GM12878 (cell line): ENCODE results near the gene IGF2R. TPM values are rescaled to one million over a fixed set of nuclear protein-coding genes. Genes with fewer than 3 reads are reported as not detected.

ENCODE experiments used
- ATAC-seq: fragments of 200-7000 bp; cut with Tn5 transposase; 3 replicates; pipeline ENCODE4 v1.9.1; 2020; ENCODE audit warnings: mild to moderate bottlenecking, moderate library complexity
- BruUV-seq: library from RNA; stranded (reverse); fragments of 400-500 nt; replicated peaks from 2 replicates; lab custom pipeline; 2021; lab: Mats Ljungman, UMichigan
- CTCF ChIA-PET: fragments of 300-600 bp; sonication (Branson Sonifier 250); formaldehyde crosslinking; extraction: SDS; loops from one replicate; lab custom pipeline; 2021; ENCODE audit warnings: inconsistent platforms; lab: Yijun Ruan, JAX
- POLR2A ChIA-PET: fragments of 350-600 bp; formaldehyde crosslinking; extraction: SDS; loops from one replicate; lab custom pipeline; 2021; ENCODE audit warnings: inconsistent platforms; lab: Charles Lee
- RAD21 ChIA-PET: fragments of 300-600 bp; sonication (Branson Sonifier 250); formaldehyde crosslinking; loops from one replicate; lab custom pipeline; 2023; ENCODE audit warnings: antibody characterized with exemption; ENCODE audit not compliant: unreplicated experiment; lab: Charles Lee
- SMC1A ChIA-PET: fragments of 300-600 bp; sonication (Branson Sonifier 250); formaldehyde crosslinking; loops from one replicate; lab custom pipeline; 2023; ENCODE audit not compliant: unreplicated experiment, uncharacterized antibody; lab: Charles Lee
- DNase-seq: peaks from one replicate; pipeline ENCODE4 v3.0.0-alpha.2; 2011; ENCODE audit warnings: low read depth, low spot score
- FAIRE-seq: peaks from 3 replicates; lab custom pipeline; 2011; peaks lifted over from hg19 to GRCh38; lab: Jason Lieb, UNC
- H2AFZ ChIP-seq: 2 replicates; pipeline ENCODE4 v1.6.0; 2011; ENCODE audit warnings: low read depth, low read length, control low read depth; ENCODE audit not compliant: control insufficient read depth
- H3K27ac ChIP-seq: 2 replicates; pipeline ENCODE4 v1.5.1; 2011; ENCODE audit warnings: control low read depth; ENCODE audit not compliant: control insufficient read depth, insufficient read depth
- H3K27me3 ChIP-seq, 2 experiments: replicated peaks in 1 of 2; 2 replicates each; pipeline versions ENCODE4 v1.6.0 to v1.6.1; 2011; ENCODE audit warnings: low read length in 1 of 2; ENCODE audit not compliant: control insufficient read depth in 2 of 2, insufficient read depth in 2 of 2
- H3K36me3 ChIP-seq, 2 experiments: 2 replicates each; pipeline ENCODE4 v1.5.1; 2011; ENCODE audit warnings: low read length in 1 of 2; ENCODE audit not compliant: control insufficient read depth in 2 of 2, insufficient read depth in 2 of 2
- H3K4me1 ChIP-seq: 2 replicates; pipeline ENCODE4 v1.6.1; 2011; ENCODE audit warnings: mild to moderate bottlenecking, low read length, moderate library complexity, mixed read lengths; ENCODE audit not compliant: control insufficient read depth, insufficient read depth
- H3K4me2 ChIP-seq: 2 replicates; pipeline ENCODE4 v1.6.0; 2011; ENCODE audit warnings: control low read depth; ENCODE audit not compliant: control insufficient read depth, insufficient read depth
- H3K4me3 ChIP-seq: fragments of 200-600 bp; sonication (generic); 2 replicates; pipeline ENCODE4 v1.5.1; 2016
- H3K79me2 ChIP-seq: 2 replicates; pipeline ENCODE4 v1.6.0; 2011; ENCODE audit warnings: low read length; ENCODE audit not compliant: control insufficient read depth, insufficient read depth
- H3K9ac ChIP-seq: 2 replicates; pipeline ENCODE4 v1.8.0; 2011; ENCODE audit warnings: low read length, control low read depth, mixed read lengths; ENCODE audit not compliant: control insufficient read depth, insufficient read depth
- H3K9me3 ChIP-seq: replicated peaks from 3 replicates; pipeline ENCODE4 v1.5.1; 2011; ENCODE audit warnings: mild to moderate bottlenecking, low read length; ENCODE audit not compliant: control insufficient read depth, insufficient read depth
- H4K20me1 ChIP-seq: 2 replicates; pipeline ENCODE4 v1.6.0; 2011; ENCODE audit not compliant: control insufficient read depth, insufficient read depth
- CREM ChIP-seq: IDR thresholded peaks from 2 replicates; pipeline ENCODE4 v1.6.1; 2014; ENCODE audit warnings: antibody characterized with exemption, low read depth
- E2F8 ChIP-seq: fragments of 450-650 bp; IDR thresholded peaks from 2 replicates; pipeline ENCODE4 v1.6.1; 2018; ENCODE audit warnings: mild to moderate bottlenecking, low read depth, moderate library complexity; ENCODE audit not compliant: partially characterized antibody
- NFYB ChIP-seq: IDR thresholded peaks from 2 replicates; pipeline ENCODE4 v1.6.1; 2011; ENCODE audit warnings: low read depth, mild to moderate bottlenecking, low read length, improper control_type of control experiment, moderate library complexity; ENCODE audit not compliant: insufficient read depth
- PKNOX1 ChIP-seq: fragments of 450-650 bp; IDR thresholded peaks from 2 replicates; pipeline ENCODE4 v1.6.1; 2016; ENCODE audit warnings: mild to moderate bottlenecking
- SP1 ChIP-seq: IDR thresholded peaks from one replicate; pipeline ENCODE4 v1.6.1; 2011; ENCODE audit warnings: low read depth, low read length
- SUPT20H ChIP-seq: IDR thresholded peaks from 2 replicates; pipeline ENCODE4 v1.6.1; 2011; ENCODE audit warnings: low read depth, mild to moderate bottlenecking, low read length, moderate library complexity, borderline replicate concordance; ENCODE audit not compliant: control insufficient read depth
- ZNF687 ChIP-seq: fragments of 450-650 bp; IDR thresholded peaks from 2 replicates; pipeline ENCODE4 v1.6.1; 2017; ENCODE audit warnings: mild to moderate bottlenecking, moderate library complexity
- WGBS: methylation state at CpG from one replicate; pipeline ENCODE4 v1.1.6; 2016; ENCODE audit warnings: low lambda C conversion rate; ENCODE audit not compliant: insufficient replicate concordance, insufficient coverage; ENCODE audit errors: missing lambda C conversion rate; 5-methylcytosine and 5-hydroxymethylcytosine counted together
- in situ Hi-C: fragments of 300-500 bp; cut with MboI; formaldehyde crosslinking; loops from 9 replicates; pipeline ENCODE4 v1.14.3; 2018; ENCODE audit warnings: mixed read lengths
- intact Hi-C: fragments of 100-400 bp; cut with micrococcal nuclease; formaldehyde crosslinking; loops from one replicate; pipeline ENCODE4 v1.14.2; 2022; ENCODE audit not compliant: unreplicated experiment
- polyA plus RNA-seq, 11 experiments: library from polyadenylated mRNA; depleted of rRNA in 4 of 11; unstranded in 6 of 11; stranded (reverse) in 5 of 11; fragments of >200 nt; fragmentation: Nextera tagmentation in 4 of 11; fragmentation: Illumina TruSeq in 1 of 11; extraction: Ambion mirVana in 4 of 11; extraction: Trizol in 1 of 11; gene quantifications; 1 replicate in 1 of 11; 2 replicates in 10 of 11; pipeline versions ENCODE4 v1.2.1 to v1.2.3, GENCODE V29; 2011 to 2016; ENCODE audit warnings: inconsistent platforms in 2 of 11, missing spikeins in 2 of 11, low read depth in 1 of 11
- total RNA-seq, 4 experiments: library from RNA; depleted of rRNA in 3 of 4; stranded (reverse); fragments of >200 nt in 3 of 4; fragmentation: Illumina TruSeq in 1 of 4; extraction: Trizol in 1 of 4; gene quantifications; 2 replicates each; pipeline versions ENCODE4 v1.2.1 to v1.2.3, GENCODE V29; 2013 to 2021

IGF2R gene
- total and polyA plus RNA-seq, 10 of the 15 experiments (the other 5 are each of a cell fraction or from before 2014, with no cell fraction given): 1.00 to 40.1 (median 16.8) TPM

GRCh38 chr6:159977904-159978268, 9.0 kb downstream of the IGF2R start:
- H3K4me1 ChIP-seq: peaks cover 41% of the 10 kb centered on the region

More at GRCh38 chr6:159977904-159978268, 9.0 kb downstream of the IGF2R start:
- FAIRE-seq (no peak), DNase-seq (no peak), ATAC-seq (no peak)
- H3K4me2 ChIP-seq: peak overlapping the region; percentile 84
- H2AFZ ChIP-seq: no peak overlapping the region
- intact Hi-C loops (loop anchor here (10.0 kb wide), 1 partner anchor 933 kb away; the partner anchor contains the start of gene TAGAP), in situ Hi-C loops (no loop called here)
- SMC1A ChIA-PET: interaction anchor here (1.2 to 15.0 kb wide), 7 partner anchors 6 to 114 kb away, joined by 3 to 95 read pairs (median 8); no protein-coding TSS in a partner anchor
- H3K9me3 ChIP-seq: no peaks in the 10 kb centered on the region
- no peaks in the 10 kb centered on the region for H3K27me3 ChIP-seq
- RAD21 ChIA-PET: interaction anchor here (1.3 to 8.9 kb wide), 4 partner anchors 9 to 114 kb away, joined by 5 to 89 read pairs (median 19); no protein-coding TSS in a partner anchor
- H4K20me1 ChIP-seq: no peaks in the 10 kb centered on the region
- H3K79me2 ChIP-seq: peaks cover 97% of the 10 kb centered on the region
- POLR2A ChIA-PET: interaction anchor here (1.1 to 7.9 kb wide), 6 partner anchors 7 to 248 kb away, joined by 3 to 92 read pairs (median 12); partner anchors contain the start of genes IGF2R, MRPL18 and TCP1
- WGBS: 75% methylated on average over 8 of the region's 8 CpGs
- CTCF ChIA-PET: interaction anchor here (2.4 kb wide), 1 partner anchor 13 kb away, joined by 7 read pairs; no protein-coding TSS in a partner anchor
- peak overlapping the region; percentile 76 for H3K9ac ChIP-seq
- H3K36me3 ChIP-seq: no peaks in the 10 kb centered on the region
- no TSS peak for BruUV-seq
- TF ChIP-seq SUPT20H: no peak
- no peak for TF ChIP-seq NFYB
- TF ChIP-seq E2F8: no peak
- no peak for TF ChIP-seq ZNF687
- TF ChIP-seq SP1: no peak
- TF ChIP-seq CREM: no peak
- TF ChIP-seq PKNOX1: peak; percentile 67; the same call in 1 of the 2 replicates
- peak overlapping the region; percentile 96 for H3K27ac ChIP-seq
- peak overlapping the region; percentile 54 for H3K4me3 ChIP-seq
